Right lung (tissue), 5 donors: ENCODE results near the gene ACSBG1. TPM values are rescaled to one million over a fixed set of nuclear protein-coding genes. Genes with fewer than 3 reads are reported as not detected.

ENCODE experiments used
- DNase-seq, 2 donors: peaks; one replicate each; pipeline ENCODE4 v3.0.0-alpha.2; 2013
- polyA plus RNA-seq, 5 donors: library from polyadenylated mRNA; unstranded; fragments of 120-200 nt; gene quantifications; one replicate each; pipeline versions ENCODE4 v1.2.1 to v1.2.3, GENCODE V29; 2013; ENCODE audit warnings: inconsistent platforms in 1 of 5, low replicate concordance in 1 of 5; ENCODE audit not compliant: insufficient read length in 5 of 5, insufficient read depth in 1 of 5

The ACSBG1 gene
- polyA plus RNA-seq, 5 donors, result 0.51 to 1.2 (median 0.82) TPM

- DNase-seq, result no peak
These were observed 10.9 kb downstream of the ACSBG1 start for GRCh38 chr15:78223396-78224022.

GRCh38 chr15:78222745-78223395, 11.5 kb downstream of the ACSBG1 start:
- DNase-seq, result no peak

- no peak for DNase-seq
These were observed 13.7 kb downstream of the ACSBG1 start for GRCh38 chr15:78220713-78221112.

- no peak for DNase-seq
These were observed 17.9 kb downstream of the ACSBG1 start for GRCh38 chr15:78216276-78217104.

- no peak for DNase-seq
These were observed 20.4 kb downstream of the ACSBG1 start for GRCh38 chr15:78213956-78214355.

GRCh38 chr15:78213425-78213750, 21.0 kb downstream of the ACSBG1 start:
- DNase-seq, result no peak

GRCh38 chr15:78212546-78213424, 21.6 kb downstream of the ACSBG1 start:
- no peak for DNase-seq

GRCh38 chr15:78212008-78212407, 22.4 kb downstream of the ACSBG1 start:
- no peak for DNase-seq

GRCh38 chr15:78211189-78211921, 23.0 kb downstream of the ACSBG1 start:
- DNase-seq, result no peak

- DNase-seq, result no peak
These were observed 24.0 kb downstream of the ACSBG1 start for GRCh38 chr15:78210349-78210717.

- DNase-seq, result no peak
These were observed 24.6 kb downstream of the ACSBG1 start for GRCh38 chr15:78209646-78210348.

GRCh38 chr15:78208887-78209645, 25.3 kb downstream of the ACSBG1 start:
- DNase-seq, result peak in 1 of 2 donors; percentile 17

GRCh38 chr15:78208341-78208844, 26.0 kb downstream of the ACSBG1 start:
- DNase-seq, result no peak

- DNase-seq, result no peak
These were observed 26.6 kb downstream of the ACSBG1 start for GRCh38 chr15:78207641-78208340.

GRCh38 chr15:78207110-78207458, 27.3 kb downstream of the ACSBG1 start:
- no peak for DNase-seq

- no peak for DNase-seq
These were observed 27.8 kb downstream of the ACSBG1 start for GRCh38 chr15:78206326-78207109.

- no peak for DNase-seq
These were observed 28.5 kb downstream of the ACSBG1 start for GRCh38 chr15:78205856-78206255.

- DNase-seq, result no peak
These were observed 29.0 kb downstream of the ACSBG1 start for GRCh38 chr15:78205337-78205736.
